ENCODE measurements around the gene FAM20B.
A peak's percentile ranks its signal among the peaks of the same experiment; 100 is the strongest.
"Not testable (repeated sequence)": the region's sequence is repeated elsewhere in the genome, so short reads cannot be mapped to it uniquely, and the experiment has no call there.

Gene FAM20B, protein sequence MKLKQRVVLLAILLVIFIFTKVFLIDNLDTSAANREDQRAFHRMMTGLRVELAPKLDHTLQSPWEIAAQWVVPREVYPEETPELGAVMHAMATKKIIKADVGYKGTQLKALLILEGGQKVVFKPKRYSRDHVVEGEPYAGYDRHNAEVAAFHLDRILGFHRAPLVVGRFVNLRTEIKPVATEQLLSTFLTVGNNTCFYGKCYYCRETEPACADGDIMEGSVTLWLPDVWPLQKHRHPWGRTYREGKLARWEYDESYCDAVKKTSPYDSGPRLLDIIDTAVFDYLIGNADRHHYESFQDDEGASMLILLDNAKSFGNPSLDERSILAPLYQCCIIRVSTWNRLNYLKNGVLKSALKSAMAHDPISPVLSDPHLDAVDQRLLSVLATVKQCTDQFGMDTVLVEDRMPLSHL

DNA sequence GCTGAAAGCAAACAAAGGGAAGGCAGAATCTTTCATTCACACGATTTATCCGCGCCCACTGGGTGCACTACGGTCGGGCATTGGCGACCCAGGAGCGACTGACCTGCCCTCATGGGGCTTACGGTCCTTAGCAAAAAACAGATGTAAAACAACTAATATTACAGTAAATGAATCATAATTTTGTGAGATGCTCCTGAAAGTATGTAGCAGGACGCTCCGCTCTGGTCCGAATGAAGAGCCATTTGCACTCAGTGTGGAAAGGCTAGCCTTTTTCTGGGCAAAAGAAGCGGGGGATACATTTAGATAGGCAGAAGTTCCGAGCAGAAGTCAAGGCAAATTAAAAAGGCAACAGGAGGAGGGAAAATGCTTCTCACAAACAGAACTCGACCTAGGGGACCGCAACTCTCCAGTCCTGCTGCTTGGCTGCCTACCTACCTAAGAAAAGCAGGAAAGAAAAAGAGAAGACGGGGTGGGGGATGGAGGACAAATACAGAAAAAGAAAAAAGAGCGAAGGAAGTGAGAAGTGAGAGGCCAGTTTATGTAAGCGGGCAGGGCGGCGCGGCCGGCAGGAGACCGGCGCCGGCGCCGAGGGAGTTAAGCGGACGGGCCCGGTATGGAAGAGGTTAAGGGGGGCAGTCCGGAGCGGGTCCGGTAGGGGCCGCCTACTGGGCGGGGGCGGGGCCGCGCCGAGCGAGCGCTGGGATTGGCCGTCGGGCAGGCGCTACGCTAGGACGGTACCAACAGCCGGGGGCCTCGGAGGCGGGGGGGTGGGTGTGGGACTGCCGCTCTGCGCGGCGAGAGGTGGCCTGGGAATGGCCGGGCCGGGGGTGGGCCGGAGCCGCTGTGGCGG lies at the start of gene FAM20B:
TSS of gene FAM20B (plus strand) at position 770 of the 850 bp plus-strand sequence. CDS start 17,954 bp downstream, outside the sequence.
- peak; percentile 88 to 91 for DNase-seq

DNA sequence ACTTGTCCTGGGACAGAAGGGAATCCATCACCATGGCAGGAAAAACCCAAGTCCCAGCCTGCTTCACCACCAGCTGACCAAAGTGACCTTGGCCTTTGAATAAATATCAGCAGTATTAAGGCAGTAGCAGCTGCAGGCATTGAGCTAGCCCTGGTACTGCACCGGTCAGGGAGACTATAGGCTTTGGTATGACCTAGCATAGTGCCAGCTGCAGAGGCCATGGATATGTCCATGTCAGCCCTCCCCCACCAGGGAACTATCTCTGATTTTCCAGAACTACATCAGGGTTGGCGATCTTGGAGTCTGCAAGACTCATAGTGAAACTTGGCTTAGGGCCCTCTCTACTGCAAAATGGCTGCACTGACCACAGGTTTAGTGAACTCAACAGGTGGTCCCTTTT lies 49.2 kb upstream of the FAM20B start:
- no peak for DNase-seq

DNA sequence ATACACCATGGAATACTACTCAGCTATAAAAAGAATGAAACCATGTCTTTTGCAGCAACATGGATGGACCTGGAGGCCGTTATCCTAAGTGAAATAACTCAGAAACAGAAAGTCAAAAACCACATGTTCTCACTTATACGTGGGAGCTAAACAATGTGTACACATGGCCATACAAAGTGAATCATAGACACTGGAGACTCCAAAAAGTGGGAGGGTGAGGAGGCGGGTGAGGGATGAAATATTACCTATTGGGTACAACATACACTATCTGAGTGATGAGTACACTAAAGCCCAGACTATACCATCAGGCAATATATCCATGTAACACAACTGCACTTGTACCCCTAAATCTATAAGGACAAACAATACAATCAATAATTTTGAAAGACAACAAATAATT lies 39.5 kb upstream of the FAM20B start:
- DNase-seq = no peak

DNA sequence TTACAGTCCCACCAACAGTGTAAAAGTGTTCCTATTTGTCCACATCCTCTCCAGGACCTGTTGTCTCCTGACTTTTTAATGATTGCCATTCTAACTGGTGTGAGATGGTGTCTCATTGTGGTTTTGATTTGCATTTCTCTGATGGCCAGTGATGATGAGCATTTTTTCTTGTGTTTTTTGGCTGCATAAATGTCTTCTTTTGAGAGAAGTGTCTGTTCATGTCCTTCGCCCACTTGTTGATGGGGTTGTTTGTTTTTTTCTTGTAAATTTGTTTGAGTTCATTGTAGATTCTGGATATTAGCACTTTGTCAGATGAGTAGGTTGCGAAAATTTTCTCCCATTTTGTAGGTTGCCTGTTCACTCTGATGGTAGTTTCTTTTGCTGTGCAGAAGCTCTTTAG lies 37.5 kb upstream of the FAM20B start:
- DNase-seq = not testable (repeated sequence)

- no peak for DNase-seq
These were observed 32.1 kb upstream of the FAM20B start for GRCh38 chr1:178993559-178993958.

GRCh38 chr1:178997428-178997827 lies 28.3 kb upstream of the FAM20B start:
- DNase-seq = no peak

DNA sequence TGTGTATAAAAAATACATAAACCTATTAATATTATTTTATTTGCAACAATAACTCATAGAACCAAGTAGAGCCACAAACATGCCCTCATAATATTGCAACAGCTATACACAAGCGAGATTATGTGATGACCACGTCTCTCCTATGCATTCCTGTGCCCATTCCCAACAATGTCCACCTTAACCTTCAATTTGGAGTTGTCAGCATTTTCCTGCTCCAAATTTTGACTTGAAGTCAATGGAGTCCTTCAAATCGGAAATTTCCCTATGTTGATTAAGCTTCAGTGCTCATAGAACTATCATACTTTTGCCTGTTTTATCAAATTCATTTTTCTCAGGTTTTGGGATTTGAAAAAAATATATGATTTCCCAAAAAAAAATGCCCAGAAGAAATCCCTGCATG lies 27.4 kb upstream of the FAM20B start:
- no peak for DNase-seq

DNA sequence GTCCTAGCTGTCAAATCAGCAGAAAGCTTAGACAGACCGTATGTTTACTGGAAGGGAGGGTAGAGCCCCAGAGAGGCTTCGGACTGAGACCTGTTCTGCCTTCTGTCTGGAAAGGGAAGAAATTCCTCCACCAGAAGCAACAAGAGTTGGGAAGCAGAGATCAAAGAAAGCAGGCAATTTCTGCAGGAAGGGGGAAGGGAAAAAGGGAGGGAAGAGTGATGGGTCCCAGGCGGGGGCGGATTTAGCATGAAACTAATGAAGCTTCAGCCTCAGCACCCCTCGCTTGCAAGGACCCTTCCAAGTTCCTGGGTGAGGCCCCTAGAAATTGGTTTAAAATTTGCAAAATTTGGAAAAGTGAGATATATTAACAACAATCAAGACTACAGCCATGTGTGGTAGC lies 26.6 kb upstream of the FAM20B start:
- DNase-seq = no peak

DNA sequence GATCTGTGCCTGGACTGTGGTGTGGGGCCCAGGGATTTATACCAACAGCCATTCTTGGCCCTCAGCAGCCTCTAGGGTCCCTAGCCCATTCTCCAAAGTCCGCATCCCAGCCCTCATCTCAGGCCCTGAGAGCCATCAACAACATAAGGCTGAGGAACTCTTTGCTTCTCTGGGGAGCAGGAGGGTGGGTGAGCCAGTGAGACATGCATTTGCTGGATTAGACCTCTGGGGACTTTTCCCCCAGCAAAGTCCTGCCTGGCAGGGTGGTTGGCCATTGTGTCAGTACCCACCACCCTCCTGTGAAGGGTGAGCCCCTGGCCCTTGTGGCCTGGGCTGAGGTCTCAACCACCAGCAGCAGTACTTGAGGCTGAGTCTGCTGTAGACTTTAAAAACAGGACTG lies 24.2 kb upstream of the FAM20B start:
- no peak for DNase-seq

DNA sequence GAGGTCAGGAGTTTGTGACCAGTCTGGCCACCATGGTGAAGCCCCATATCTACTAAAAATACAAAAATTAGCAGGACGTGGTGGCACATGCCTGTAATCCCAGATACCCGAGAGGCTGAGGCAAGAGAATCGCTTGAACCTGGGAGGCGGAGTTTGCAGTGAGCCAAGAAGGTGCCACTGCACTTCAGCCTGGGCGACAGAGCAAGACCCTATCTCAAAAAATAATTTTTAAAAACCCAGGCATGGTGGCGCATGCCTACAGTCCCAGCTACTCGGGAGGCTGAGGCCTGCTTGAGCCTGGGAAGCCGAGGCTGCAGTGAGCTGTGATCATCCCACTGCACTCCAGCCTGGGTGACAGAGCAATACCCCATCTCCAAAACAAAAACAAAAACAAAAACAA lies 23.6 kb upstream of the FAM20B start:
- DNase-seq = not testable (repeated sequence)

- DNase-seq = peak; percentile 42 to 68
These were observed 22.9 kb upstream of the FAM20B start for GRCh38 chr1:179002552-179003345.

DNA sequence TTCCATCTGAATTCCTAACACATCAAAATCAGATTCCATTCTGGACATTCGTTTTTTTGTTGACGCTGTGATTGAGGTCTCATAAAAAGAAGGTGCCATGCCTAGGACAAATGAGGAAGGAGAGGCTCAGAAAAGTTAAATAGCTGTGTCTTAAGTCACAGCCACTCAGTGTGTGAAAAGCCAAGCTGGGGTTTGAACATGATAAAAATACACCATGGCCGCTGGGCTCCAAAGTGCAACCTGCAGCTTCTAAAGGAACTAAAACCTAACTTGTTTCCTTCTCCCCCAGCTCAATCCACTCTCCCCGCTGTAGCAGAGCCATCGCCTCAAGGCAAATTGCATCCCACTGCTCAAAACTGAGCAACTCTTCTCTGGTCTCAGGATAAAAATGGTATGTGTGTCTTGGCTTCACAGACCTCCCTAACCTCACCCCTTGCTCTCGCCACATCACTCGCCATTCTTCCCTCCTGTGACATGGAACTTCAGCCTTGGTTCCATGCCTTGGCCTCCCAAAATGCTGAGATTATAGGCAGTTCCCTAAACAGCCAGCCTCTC lies 22.1 kb upstream of the FAM20B start:
- DNase-seq = no peak

- DNase-seq = no peak
These were observed 18.5 kb upstream of the FAM20B start for GRCh38 chr1:179007233-179007632.

DNA sequence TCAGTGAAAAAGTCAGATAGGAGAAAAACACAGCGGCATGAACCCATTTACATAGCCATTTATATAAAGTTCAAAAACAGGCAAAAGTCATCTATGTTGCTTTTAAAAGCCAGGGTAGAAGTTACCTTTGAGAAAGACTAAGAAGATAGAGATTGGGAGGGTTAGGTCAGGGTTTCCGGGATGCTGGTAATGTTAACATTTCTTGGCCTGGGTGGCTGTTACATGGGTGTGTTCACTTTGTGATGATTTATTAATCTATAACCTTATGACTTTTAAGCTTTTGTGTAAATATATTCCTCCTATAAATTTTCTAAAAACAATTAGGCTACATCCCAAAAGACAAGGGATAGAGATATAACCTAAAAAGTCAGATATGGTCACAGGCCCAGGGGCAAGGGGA lies 15.0 kb upstream of the FAM20B start:
- DNase-seq = no peak

- DNase-seq = no peak
These were observed 13.7 kb upstream of the FAM20B start for GRCh38 chr1:179012038-179012437.

DNA sequence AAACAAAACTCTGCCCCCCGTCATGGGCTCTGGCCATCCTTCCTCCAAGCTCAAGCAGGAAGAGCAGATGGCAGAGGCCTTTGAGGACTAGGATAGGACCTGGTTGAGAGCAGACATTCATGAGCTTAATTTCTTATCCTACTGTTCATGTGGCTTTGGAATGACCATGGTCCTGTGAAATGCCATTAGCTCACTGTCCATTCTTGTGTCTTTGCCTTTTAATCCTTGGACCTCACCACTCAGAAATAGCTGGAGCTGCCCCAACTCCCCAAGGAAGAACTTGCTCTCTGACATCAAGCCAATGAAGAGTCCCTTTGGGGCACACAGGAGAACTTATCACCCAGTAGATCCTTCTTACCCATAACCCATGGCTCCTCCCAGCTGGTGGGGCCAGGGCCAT lies 11.6 kb upstream of the FAM20B start:
- DNase-seq = no peak

DNA sequence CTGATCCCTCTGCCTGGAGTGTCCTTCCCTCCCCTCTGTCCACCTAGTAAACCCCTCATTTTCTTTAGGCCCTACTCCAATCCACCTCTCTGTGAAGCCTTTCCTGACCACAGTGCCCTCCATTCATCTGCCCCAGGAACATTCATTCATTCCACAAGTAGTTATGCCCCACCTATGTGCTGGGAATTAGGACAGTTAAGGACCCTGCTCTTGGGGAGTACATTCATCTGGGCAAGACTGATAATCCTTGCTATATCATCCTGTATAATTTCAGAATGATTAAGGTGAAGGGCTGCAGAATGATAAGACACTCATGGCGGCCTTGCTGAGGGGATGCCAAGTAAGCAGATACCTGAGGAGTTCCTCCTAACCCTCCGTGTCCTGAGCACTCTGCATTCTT lies 10.3 kb upstream of the FAM20B start:
- no peak for DNase-seq

DNA sequence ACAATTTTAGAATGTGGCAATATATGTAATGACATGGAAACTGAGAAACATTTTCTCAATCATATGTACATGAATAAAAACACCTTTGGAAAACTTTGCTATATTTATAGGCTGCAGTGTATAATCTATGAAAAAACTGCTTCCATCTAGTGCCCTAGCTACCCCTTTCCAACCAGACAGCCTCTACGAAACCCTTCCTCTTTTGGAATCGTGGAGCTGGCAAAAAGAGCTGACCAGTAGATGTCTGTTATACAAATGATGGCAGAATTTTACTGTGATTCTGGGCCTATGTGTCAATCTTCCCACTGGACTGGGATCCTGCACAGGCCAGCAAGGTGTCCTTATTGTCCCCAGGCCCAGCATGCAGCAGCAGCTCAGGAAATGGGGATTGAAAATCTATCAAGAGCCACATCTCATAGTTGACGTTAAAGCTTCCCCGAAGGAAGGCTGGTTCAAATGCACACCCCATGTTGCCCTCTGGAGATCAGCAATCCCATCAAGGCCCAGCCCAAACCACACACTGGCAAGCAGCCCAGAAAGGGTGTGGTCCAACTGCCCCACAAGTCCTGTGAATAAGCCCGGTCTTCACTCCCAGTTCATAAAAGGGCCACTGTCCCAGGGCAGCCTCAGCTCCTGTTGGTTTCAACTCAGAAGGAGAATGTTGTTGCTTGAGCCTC lies 8.8 kb upstream of the FAM20B start:
- no peak for DNase-seq

GRCh38 chr1:179017383-179018326 lies 8.0 kb upstream of the FAM20B start:
- DNase-seq = no peak

GRCh38 chr1:179021873-179022272 lies 3.8 kb upstream of the FAM20B start:
- DNase-seq = no peak
